Neural progenitor cell (in vitro differentiated cells): ENCODE measurements around the gene XRN1. TPM values are rescaled to one million over a fixed set of nuclear protein-coding genes. Genes with fewer than 3 reads are reported as not detected.

Source experiments
- DNase-seq: peaks from one replicate; pipeline ENCODE4 v3.0.0-alpha.2; 2016; ENCODE audit warnings: low spot score
- H2AFZ ChIP-seq: fragments of 200-600 bp; sonication (generic); replicated peaks from 2 replicates; pipeline ENCODE4 v1.6.1; 2016; ENCODE audit warnings: antibody characterized with exemption
- H3F3A ChIP-seq: fragments of 200-600 bp; sonication (generic); 2 replicates; pipeline ENCODE4 v1.6.1; 2016; ENCODE audit warnings: antibody characterized with exemption, low read depth
- H3K27ac ChIP-seq: fragments of 200-600 bp; sonication (generic); 2 replicates; pipeline ENCODE4 v1.5.1; 2016; ENCODE audit warnings: mild to moderate bottlenecking
- H3K27me3 ChIP-seq: fragments of 200-600 bp; sonication (generic); 2 replicates; pipeline ENCODE4 v1.6.1; 2016; ENCODE audit warnings: mild to moderate bottlenecking, moderate library complexity
- H3K36me3 ChIP-seq: fragments of 200-600 bp; sonication (generic); 2 replicates; pipeline ENCODE4 v1.5.1; 2016
- H3K4me1 ChIP-seq: fragments of 200-600 bp; sonication (generic); 2 replicates; pipeline ENCODE4 v1.6.1; 2016; ENCODE audit warnings: mixed run types
- H3K4me2 ChIP-seq: fragments of 200-600 bp; sonication (generic); 2 replicates; pipeline ENCODE4 v1.6.1; 2016
- H3K4me3 ChIP-seq: fragments of 200-600 bp; sonication (generic); 2 replicates; pipeline ENCODE4 v1.5.1; 2016
- H3K79me2 ChIP-seq: fragments of 200-600 bp; sonication (generic); 2 replicates; pipeline ENCODE4 v1.6.1; 2016; ENCODE audit warnings: low read depth
- H3K9ac ChIP-seq: fragments of 200-600 bp; sonication (generic); 2 replicates; pipeline ENCODE4 v1.6.1; 2016
- H3K9me3 ChIP-seq: fragments of 200-600 bp; sonication (generic); 2 replicates; pipeline ENCODE4 v1.5.1; 2016; ENCODE audit warnings: low read depth
- H4K20me1 ChIP-seq: fragments of 200-600 bp; sonication (generic); 2 replicates; pipeline ENCODE4 v1.6.1; 2016; ENCODE audit warnings: low read depth
- H3K27ac Mint-ChIP-seq: 3 replicates; pipeline ENCODE4 v1.8.0; 2021; ENCODE audit warnings: mixed read lengths
- H3K27me3 Mint-ChIP-seq: 2 replicates; pipeline ENCODE4 v1.8.0; 2022; ENCODE audit warnings: low read depth, mild to moderate bottlenecking, inconsistent platforms, moderate library complexity, mixed read lengths; ENCODE audit not compliant: insufficient read depth
- H3K36me3 Mint-ChIP-seq: 3 replicates; pipeline ENCODE4 v1.8.0; 2021; ENCODE audit warnings: mixed read lengths
- H3K4me1 Mint-ChIP-seq: 3 replicates; pipeline ENCODE4 v1.8.0; 2021; ENCODE audit warnings: mixed read lengths
- H3K4me3 Mint-ChIP-seq: 3 replicates; pipeline ENCODE4 v1.8.0; 2021; ENCODE audit warnings: mild to moderate bottlenecking, moderate library complexity, mixed read lengths
- H3K9me3 Mint-ChIP-seq: 3 replicates; pipeline ENCODE4 v1.8.0; 2020; ENCODE audit warnings: mixed read lengths
- CTCF ChIP-seq: fragments of 200-600 bp; sonication (generic); IDR thresholded peaks from 2 replicates; pipeline ENCODE4 v1.5.1; 2017; ENCODE audit warnings: antibody characterized with exemption, mild to moderate bottlenecking
- EZH2 ChIP-seq: fragments of 200-600 bp; sonication (generic); IDR thresholded peaks from 2 replicates; pipeline ENCODE4 v1.6.1; 2017; ENCODE audit warnings: antibody characterized with exemption, mild to moderate bottlenecking, moderate library complexity
- EZH2phosphoT487 ChIP-seq: fragments of 200-600 bp; sonication (generic); IDR thresholded peaks from 2 replicates; pipeline ENCODE4 v1.6.1; 2017; ENCODE audit warnings: antibody characterized with exemption
- total RNA-seq: library from RNA; depleted of rRNA; stranded (reverse); fragments of >200 nt; gene quantifications from 2 replicates; pipeline ENCODE4 v1.2.3, GENCODE V29; 2015; ENCODE audit warnings: low replicate concordance

The XRN1 gene
- total RNA-seq, 1 donor from 2014 or later, result 40.1 TPM

GRCh38 chr3:142269767-142270166 lies 178.1 kb downstream of the XRN1 start:
- H3K4me3 ChIP-seq, result no peak overlapping the region
- Mint-ChIP-seq H3K27ac (no peak overlapping the region), H3K4me3 (no peak overlapping the region), H3K36me3 (no peaks in the 10 kb centered on the region), H3K4me1 (no peaks in the 10 kb centered on the region), H3K27me3 (peaks cover 3% of the 10 kb centered on the region), H3K9me3 (no peaks in the 10 kb centered on the region)
- H3K4me1 ChIP-seq, result peaks cover 7% of the 10 kb centered on the region
- no peak overlapping the region for H3K27ac ChIP-seq
- H3K27me3 ChIP-seq, result no peaks in the 10 kb centered on the region
- H3K79me2 ChIP-seq, result no peaks in the 10 kb centered on the region
- no peak overlapping the region for H2AFZ ChIP-seq
- H3K9ac ChIP-seq, result no peak overlapping the region
- H4K20me1 ChIP-seq, result no peaks in the 10 kb centered on the region
- no peak overlapping the region for H3K4me2 ChIP-seq
- no peaks in the 10 kb centered on the region for H3K9me3 ChIP-seq
- TF ChIP-seq EZH2 (no peak), EZH2phosphoT487 (no peak), CTCF (no peak)
- no peaks in the 10 kb centered on the region for H3F3A ChIP-seq
- DNase-seq, result no peak
- H3K36me3 ChIP-seq, result no peaks in the 10 kb centered on the region

GRCh38 chr3:142268426-142268825 lies 179.4 kb downstream of the XRN1 start:
- Mint-ChIP-seq H3K4me3 (no peak overlapping the region), H3K4me1 (no peaks in the 10 kb centered on the region), H3K36me3 (no peaks in the 10 kb centered on the region), H3K27ac (no peak overlapping the region), H3K9me3 (no peaks in the 10 kb centered on the region), H3K27me3 (no peaks in the 10 kb centered on the region)
- no peak overlapping the region for H3K9ac ChIP-seq
- no peaks in the 10 kb centered on the region for H3F3A ChIP-seq
- H3K79me2 ChIP-seq, result no peaks in the 10 kb centered on the region
- H3K4me1 ChIP-seq, result peaks cover 7% of the 10 kb centered on the region
- no peak for DNase-seq
- no peaks in the 10 kb centered on the region for H3K27me3 ChIP-seq
- H3K36me3 ChIP-seq, result no peaks in the 10 kb centered on the region
- no peaks in the 10 kb centered on the region for H4K20me1 ChIP-seq
- no peak overlapping the region for H3K4me2 ChIP-seq
- TF ChIP-seq EZH2 (no peak), CTCF (no peak), EZH2phosphoT487 (no peak)
- H3K27ac ChIP-seq, result no peak overlapping the region
- no peak overlapping the region for H3K4me3 ChIP-seq
- peak overlapping the region; percentile 59 for H2AFZ ChIP-seq
- no peaks in the 10 kb centered on the region for H3K9me3 ChIP-seq

GRCh38 chr3:142267269-142267668 lies 180.6 kb downstream of the XRN1 start:
- H3K4me3 ChIP-seq, result no peak overlapping the region
- Mint-ChIP-seq H3K27ac (no peak overlapping the region), H3K4me3 (no peak overlapping the region), H3K36me3 (no peaks in the 10 kb centered on the region), H3K27me3 (no peaks in the 10 kb centered on the region), H3K9me3 (no peaks in the 10 kb centered on the region), H3K4me1 (no peaks in the 10 kb centered on the region)
- H3K79me2 ChIP-seq, result no peaks in the 10 kb centered on the region
- peaks cover 7% of the 10 kb centered on the region for H3K4me1 ChIP-seq
- TF ChIP-seq EZH2, result no peak
- TF ChIP-seq CTCF, result no peak
- no peak for TF ChIP-seq EZH2phosphoT487
- no peaks in the 10 kb centered on the region for H3K9me3 ChIP-seq
- H3K36me3 ChIP-seq, result no peaks in the 10 kb centered on the region
- H3K4me2 ChIP-seq, result no peak overlapping the region
- no peaks in the 10 kb centered on the region for H3F3A ChIP-seq
- H2AFZ ChIP-seq, result no peak overlapping the region
- H3K27me3 ChIP-seq, result no peaks in the 10 kb centered on the region
- H3K9ac ChIP-seq, result no peak overlapping the region
- no peaks in the 10 kb centered on the region for H4K20me1 ChIP-seq
- no peak overlapping the region for H3K27ac ChIP-seq
- DNase-seq, result no peak

- no peak overlapping the region for H3K27ac Mint-ChIP-seq
- H3K9me3 Mint-ChIP-seq, result peaks cover 5% of the 10 kb centered on the region
- TF ChIP-seq CTCF, result no peak
- no peak for TF ChIP-seq EZH2
- TF ChIP-seq EZH2phosphoT487, result no peak
- no peak overlapping the region for H3K4me2 ChIP-seq
- no peaks in the 10 kb centered on the region for H4K20me1 ChIP-seq
- H3K4me1 Mint-ChIP-seq, result peaks cover 7% of the 10 kb centered on the region
- peaks cover 16% of the 10 kb centered on the region for H3F3A ChIP-seq
- no peaks in the 10 kb centered on the region for H3K9me3 ChIP-seq
- no peak for DNase-seq
- H3K27me3 Mint-ChIP-seq, result no peaks in the 10 kb centered on the region
- no peak overlapping the region for H3K4me3 ChIP-seq
- H3K4me1 ChIP-seq, result peaks cover 20% of the 10 kb centered on the region
- no peaks in the 10 kb centered on the region for H3K36me3 ChIP-seq
- no peak overlapping the region for H3K9ac ChIP-seq
- no peaks in the 10 kb centered on the region for H3K79me2 ChIP-seq
- no peaks in the 10 kb centered on the region for H3K36me3 Mint-ChIP-seq
- no peak overlapping the region for H2AFZ ChIP-seq
- H3K27ac ChIP-seq, result no peak overlapping the region
- no peaks in the 10 kb centered on the region for H3K27me3 ChIP-seq
- H3K4me3 Mint-ChIP-seq, result no peak overlapping the region
Measured at GRCh38 chr3:142263112-142263511, 184.7 kb downstream of the XRN1 start.
